Hematopoietic multipotent progenitor cell treated with erythropoietin and hydrocortisone succinate and interleukin-3 and kit ligand, for 8 days (in vitro differentiated cells): ENCODE results near the gene SFTPD.
"Not testable (repeated sequence)": the region's sequence is repeated elsewhere in the genome, so short reads cannot be mapped to it uniquely, and the experiment has no call there.

Experiments
- DNase-seq: peaks from one replicate; pipeline ENCODE4 v3.0.0-alpha.2; 2015

SFTPD gene

GRCh38 chr10:79948976-79949722 is at the start of gene SFTPD:
TSS of gene SFTPD (minus strand) at chr10:79949105. CDS start at chr10:79946659, 2,446 bp downstream.
- DNase-seq: no peak

GRCh38 chr10:79995979-79996634 is 47.2 kb upstream of the SFTPD start:
- DNase-seq: peak; percentile 21

GRCh38 chr10:79994556-79994955 is 45.7 kb upstream of the SFTPD start:
- no peak for DNase-seq

GRCh38 chr10:79988199-79988598 is 39.3 kb upstream of the SFTPD start:
- DNase-seq: not testable (repeated sequence)

GRCh38 chr10:79986661-79987060 is 37.8 kb upstream of the SFTPD start:
- not testable (repeated sequence) for DNase-seq

GRCh38 chr10:79985481-79986072 is 36.7 kb upstream of the SFTPD start:
- no peak for DNase-seq

GRCh38 chr10:79984851-79985250 is 35.9 kb upstream of the SFTPD start:
- no peak for DNase-seq

GRCh38 chr10:79983286-79983909 is 34.5 kb upstream of the SFTPD start:
- no peak for DNase-seq

GRCh38 chr10:79982861-79983260 is 34.0 kb upstream of the SFTPD start:
- no peak for DNase-seq

- no peak for DNase-seq
Observed at GRCh38 chr10:79982362-79982800, 33.5 kb upstream of the SFTPD start.

- peak; percentile 33 for DNase-seq
Observed at GRCh38 chr10:79981450-79982361, 32.8 kb upstream of the SFTPD start.

GRCh38 chr10:79980711-79981110 is 31.8 kb upstream of the SFTPD start:
- no peak for DNase-seq

GRCh38 chr10:79979976-79980687 is 31.2 kb upstream of the SFTPD start:
- no peak for DNase-seq

- no peak for DNase-seq
Observed at GRCh38 chr10:79979310-79979975, 30.5 kb upstream of the SFTPD start.

GRCh38 chr10:79976999-79977398 is 28.1 kb upstream of the SFTPD start:
- DNase-seq: no peak

GRCh38 chr10:79970062-79970461 is 21.2 kb upstream of the SFTPD start:
- no peak for DNase-seq

- no peak for DNase-seq
Observed at GRCh38 chr10:79947787-79948424, 999 bp downstream of the SFTPD start.

GRCh38 chr10:79947083-79947415 is 1.9 kb downstream of the SFTPD start:
- no peak for DNase-seq

- no peak for DNase-seq
Observed at GRCh38 chr10:79946271-79947082, 2.4 kb downstream of the SFTPD start.
